NOMO-1 (cell line): ENCODE data around the gene RARG.
"Not testable (repeated sequence)": the region's sequence is repeated elsewhere in the genome, so short reads cannot be mapped to it uniquely, and the experiment has no call there.

Source experiments
- DNase-seq, 2 experiments: peaks; one replicate each; lab custom pipeline; 2025; ENCODE audit not compliant: unreplicated experiment in 2 of 2; lab: John Stamatoyannopoulos, UW

The RARG gene

DNA sequence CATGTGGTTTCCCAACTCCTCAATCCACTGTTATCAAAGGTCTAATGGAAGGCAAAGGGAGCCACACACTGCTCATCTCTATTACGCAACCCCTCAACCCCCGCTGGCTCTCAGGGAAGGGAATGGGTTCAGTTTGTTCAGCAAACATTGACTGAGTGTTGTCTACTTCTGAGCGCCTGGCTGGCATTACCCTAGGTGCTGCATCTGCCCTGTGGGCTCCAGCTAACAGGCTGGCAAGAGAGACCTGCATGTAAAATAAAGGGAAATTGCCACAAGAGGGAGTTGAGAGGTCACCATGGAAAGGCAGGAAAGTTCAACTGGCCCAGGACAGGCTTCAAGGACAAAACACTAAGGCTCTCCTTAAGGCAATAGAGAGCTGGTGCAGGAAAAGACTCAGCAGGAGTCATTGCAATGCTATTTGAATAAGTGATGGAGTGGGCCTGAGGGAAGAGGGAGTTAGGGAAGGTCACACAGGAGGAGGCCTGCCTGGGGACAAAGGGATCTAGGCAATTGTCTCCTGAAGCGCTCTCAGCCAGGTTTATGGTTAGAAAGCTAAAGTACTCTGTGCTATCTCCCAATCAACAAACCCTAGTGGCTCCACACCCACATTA lies 57.0 kb downstream of the RARG start:
- DNase-seq = peak in 1 of 2 experiments; percentile 10

DNA sequence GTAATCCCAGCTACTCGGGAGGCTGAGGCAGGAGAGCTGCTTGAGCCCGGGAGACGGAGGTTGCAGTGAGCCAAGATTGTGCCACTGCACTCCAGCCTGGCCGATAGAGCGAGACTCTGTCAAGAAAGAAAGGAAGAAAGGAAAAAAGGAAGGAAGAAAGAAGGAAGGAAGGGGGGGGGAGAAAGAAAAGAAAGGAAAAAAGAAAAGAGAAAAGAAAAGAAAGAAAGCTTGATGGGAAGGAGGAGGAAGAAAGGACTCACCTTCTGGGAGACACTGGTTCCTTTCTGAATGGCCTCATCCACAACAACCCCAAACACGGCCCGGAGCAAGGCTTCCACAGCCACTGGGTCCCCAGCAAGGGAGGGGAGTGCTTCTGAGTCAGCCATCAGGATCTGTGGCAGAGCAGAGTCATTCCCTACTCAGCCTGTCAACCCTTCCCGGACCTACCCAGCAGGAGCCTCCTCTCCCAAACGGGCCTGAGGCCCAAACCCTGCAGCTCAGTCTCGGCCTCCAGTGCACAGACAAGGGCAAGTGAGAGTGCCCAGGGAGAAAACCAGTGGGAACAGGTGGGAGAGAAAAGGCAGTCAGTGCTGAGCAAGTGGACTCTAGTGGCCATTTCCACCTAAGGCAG lies 58.8 kb downstream of the RARG start:
- no peak for DNase-seq

DNA sequence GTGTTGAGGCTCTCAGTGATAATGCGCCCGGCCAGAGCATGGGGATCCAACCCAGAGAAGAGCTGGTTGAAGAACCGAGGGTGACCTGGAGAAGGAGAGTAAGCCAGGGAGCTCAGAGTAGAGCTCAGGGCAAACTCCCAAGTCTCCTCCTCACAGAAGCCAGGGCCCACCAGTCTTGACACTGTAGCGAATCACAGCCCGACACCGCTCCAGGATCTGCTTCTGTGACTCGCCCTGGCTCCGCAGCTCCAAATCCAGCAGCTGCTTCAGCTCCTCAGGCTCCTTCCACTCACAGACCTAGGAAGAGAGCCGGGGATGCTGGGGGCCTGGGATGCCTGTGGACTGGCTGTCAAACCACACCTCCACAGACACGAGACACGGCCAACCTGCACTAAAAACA lies 59.7 kb downstream of the RARG start:
- no peak for DNase-seq

DNA sequence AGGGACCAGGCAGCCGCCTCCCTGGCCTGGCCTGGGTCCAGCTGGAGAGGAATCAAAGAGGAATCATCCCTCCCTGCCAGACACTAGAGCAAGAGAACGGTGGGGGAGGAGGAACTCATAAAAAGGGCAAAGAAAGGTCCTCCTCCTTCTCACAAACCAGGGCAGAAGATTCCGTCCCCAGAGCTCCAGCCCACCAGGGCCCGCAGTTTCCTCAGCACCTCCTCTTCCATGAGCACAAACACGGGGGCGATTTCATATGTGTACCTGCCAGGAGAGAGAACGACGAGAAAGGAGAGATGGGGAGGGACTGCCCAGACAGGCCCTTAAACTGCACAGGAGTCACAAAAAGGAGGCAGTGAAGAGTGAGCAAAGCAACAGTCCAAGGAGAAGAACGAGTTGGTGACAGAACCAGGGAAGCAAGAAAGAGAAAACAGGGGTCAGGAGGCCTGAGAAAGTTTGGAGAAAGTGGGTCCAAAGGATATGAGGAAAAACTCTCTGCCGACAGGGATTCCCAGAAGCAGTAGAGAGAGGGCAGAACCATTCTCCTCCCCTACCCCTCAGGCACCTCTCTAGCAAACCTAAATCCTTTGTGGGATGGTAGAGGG lies 60.2 kb downstream of the RARG start:
- no peak for DNase-seq

DNA sequence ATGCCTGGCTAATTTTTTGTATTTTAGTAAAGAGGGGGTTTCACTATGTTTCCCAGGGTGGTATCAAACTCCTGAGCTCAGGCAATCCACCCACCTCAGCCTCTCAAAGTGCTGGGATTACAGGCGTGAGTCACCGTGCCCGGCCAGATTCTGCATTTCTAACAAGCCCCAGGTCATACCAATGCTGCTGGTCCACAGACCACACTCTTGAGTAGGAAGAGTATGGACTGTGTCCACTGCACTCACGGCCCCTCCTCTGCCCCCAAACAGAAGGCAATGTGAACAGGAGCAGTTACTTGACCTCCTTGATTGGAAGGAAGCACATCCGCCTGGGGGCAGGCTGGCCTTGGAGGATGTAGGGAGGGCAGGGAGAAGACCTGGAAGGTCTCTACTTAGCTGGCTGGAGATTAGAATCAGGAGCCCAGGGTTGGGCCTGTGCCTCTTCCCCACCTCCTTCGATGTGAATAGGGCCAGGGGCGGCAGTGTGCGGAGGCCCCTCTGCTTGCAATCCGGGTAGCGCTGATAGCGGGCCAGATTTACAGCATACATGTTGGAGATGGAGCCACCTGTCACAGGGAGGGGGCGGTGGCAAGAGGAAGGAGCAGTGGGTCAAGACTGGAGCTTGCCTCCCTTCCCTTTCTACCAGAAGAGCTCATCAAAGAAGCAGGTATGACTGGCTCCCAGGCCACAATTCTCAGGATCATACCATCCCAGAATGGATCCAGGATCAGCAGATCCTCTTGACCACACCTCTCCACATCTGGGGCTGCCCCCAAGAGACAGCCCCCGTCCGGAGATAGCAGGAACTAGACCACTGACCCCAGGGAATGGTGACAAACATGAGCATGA lies 60.9 kb downstream of the RARG start:
- DNase-seq = no peak

DNA sequence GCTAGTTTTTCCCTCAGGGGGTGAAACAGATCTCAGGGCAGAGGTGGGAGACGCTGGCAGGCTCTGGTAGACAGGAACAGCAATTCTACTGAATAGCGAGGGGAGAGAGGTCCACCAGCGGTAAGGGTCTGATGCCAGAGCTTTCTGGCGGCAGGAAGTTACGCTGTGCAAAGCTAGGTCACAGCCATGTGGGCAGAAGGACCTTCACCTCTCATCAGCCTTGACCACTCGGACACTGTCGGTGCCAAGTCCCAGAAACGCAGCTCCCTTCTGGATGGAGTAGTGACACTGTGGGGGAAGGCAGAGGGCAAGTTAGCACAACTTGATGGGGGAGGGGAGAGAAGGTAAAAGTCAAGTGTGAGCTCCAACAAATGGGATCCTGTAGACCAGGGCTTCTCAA lies 61.8 kb downstream of the RARG start:
- DNase-seq = no peak

DNA sequence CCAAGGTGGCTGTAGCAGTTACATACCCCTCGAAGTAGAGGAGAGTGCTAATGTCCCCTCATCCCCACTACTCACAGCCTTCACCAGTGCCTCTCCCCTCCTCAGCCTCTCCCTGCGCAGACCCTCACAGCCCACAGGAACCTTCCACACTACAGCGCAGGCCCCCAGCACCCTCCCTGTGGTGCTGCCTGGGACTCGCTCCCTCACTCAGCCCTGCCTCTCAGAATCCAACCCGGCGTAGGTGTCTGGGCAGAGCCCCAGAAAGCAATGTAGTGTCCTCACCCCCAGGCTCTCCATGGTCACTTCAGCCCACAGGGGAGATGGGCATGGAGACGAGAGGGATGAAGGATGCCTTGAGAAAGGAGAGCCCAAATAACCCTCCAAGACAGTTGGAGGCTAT lies 62.4 kb downstream of the RARG start:
- no peak for DNase-seq

DNA sequence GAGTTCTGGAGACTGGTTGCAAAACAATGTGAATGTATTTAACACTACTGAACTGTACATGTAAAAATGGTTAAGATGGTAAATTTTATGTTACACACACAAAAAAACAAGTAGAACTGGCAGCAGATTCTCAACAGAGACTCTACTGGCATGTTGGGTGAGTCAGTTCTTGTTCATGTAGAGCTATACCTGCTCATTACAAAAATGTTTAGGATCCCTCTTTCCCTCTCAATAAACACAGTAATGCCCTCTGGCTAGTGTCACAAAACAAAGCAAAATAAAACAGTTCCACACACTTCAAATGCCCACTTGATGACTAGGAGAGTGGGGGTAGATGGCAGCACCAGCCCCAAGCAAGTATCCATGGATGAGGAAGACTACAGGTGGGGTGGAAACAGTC lies 65.2 kb downstream of the RARG start:
- DNase-seq = no peak

DNA sequence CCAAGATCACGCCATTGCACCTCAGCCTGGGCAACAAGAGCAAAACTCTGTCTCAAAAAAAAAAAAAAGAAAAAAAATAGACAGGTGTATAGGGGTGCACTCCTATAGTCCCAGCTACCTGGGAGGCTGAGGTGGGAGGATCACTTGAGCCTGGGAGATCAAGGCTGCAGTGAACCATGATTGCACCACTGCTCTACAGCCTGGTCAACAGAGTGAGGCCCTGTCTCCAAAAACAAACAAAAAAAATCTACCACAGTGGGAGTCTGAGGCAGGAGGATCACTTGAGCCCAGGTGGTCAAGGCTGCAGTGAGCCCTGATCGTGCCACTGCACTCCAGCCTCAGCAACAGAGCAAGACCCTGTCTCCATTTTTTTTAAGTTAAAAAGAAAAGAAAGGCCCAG lies 69.0 kb downstream of the RARG start:
- DNase-seq = not testable (repeated sequence)

DNA sequence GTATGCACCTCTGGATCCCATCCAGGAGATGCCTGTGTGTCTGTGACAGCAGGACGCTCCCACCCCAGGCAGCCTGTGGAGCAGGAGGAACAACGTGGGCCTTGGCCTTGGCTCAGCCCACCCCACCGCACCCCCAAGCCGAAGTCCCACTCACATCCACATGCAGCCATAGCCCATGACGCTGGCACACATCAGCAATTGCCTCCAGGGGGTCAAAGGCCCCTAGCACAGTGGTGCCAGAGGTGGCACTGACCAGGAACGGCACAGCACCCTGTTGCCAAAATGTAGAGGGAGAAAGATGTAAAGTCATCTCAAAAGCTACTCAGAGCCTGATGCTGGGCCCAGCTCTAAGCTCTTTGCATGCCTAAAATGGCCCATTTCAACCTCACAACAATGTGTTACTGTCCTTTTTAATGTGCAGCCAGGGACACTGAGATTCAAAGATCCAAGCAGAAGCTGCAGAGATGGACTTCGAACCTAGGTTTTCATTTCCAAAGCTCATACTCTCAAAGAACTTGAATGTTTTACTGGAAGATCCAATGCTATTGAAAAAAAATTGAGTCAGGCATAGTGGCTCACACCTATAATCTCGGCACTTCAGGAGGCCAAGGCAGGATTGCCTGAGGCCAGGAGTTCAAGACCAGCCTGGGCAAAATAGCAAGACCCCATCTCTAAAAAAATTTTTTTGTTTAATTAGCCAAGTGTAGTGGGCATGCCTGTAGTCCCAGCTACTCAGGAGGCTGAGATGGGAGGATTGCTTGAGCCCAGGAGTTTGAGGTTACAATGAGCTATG lies 70.7 kb downstream of the RARG start:
- no peak for DNase-seq

DNA sequence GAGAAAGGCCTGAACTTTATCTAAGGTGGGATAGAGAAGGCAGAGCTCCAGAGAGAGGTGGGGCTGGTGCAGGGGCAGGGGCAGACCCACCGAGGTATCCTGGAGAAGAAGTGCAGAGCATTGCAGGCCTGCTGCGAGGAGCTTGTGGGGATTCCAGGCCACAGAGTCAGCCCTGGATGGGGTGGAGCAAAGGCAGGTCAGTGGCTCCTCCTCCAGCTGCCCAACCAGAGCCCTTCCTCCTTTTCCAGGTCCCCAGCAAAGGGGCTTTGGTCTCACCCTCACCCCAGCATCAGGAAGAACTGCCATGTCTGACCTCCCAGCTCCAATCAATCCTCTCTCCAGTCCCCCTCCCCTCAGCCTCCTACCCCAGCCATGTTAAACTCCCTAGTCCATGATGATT lies 71.3 kb downstream of the RARG start:
- no peak for DNase-seq
